K562 (cell line): ENCODE measurements around the gene SCAMP2. TPM values are rescaled to one million over a fixed set of nuclear protein-coding genes. Genes with fewer than 3 reads are reported as not detected.

Experiments
- ATAC-seq: fragments of 200-7000 bp; cut with Tn5 transposase; 3 replicates; pipeline ENCODE4 v1.9.1; 2020; ENCODE audit warnings: moderate library complexity
- BruUV-seq: library from RNA; stranded (reverse); fragments of 400-500 nt; replicated peaks from 2 replicates; lab custom pipeline; 2021; lab: Mats Ljungman, UMichigan
- CTCF ChIA-PET: fragments of 300-600 bp; formaldehyde crosslinking; extraction: SDS; loops from one replicate; lab custom pipeline; 2021; ENCODE audit warnings: low intra/inter-chr PET ratio; lab: Yijun Ruan, JAX
- POLR2A ChIA-PET: fragments of 300-600, 350-650 bp; sonication (Branson Sonifier 250); formaldehyde crosslinking; extraction: SDS; loops from one replicate; lab custom pipeline; 2021; ENCODE audit warnings: antibody characterized with exemption, inconsistent platforms; lab: Yijun Ruan, JAX
- DNase-seq, 4 experiments: peaks; one replicate each; pipeline versions ENCODE4 v3.0.0 to v3.0.0-alpha.2; 2011 to 2018; ENCODE audit warnings: low spot score in 3 of 4, mixed read lengths in 3 of 4; ENCODE audit errors: extremely low read depth in 1 of 4
- FAIRE-seq: peaks from 2 replicates; lab custom pipeline; 2011; peaks lifted over from hg19 to GRCh38; lab: Jason Lieb, UNC
- H2AFZ ChIP-seq: 2 replicates; pipeline ENCODE4 v1.6.0; 2011; ENCODE audit warnings: low read depth, low read length, control low read depth, inconsistent platforms
- H3K27ac ChIP-seq: fragments of 200-600 bp; 3 replicates; pipeline ENCODE4 v1.8.0; 2011; ENCODE audit warnings: low read depth, mild to moderate bottlenecking, control low read depth, inconsistent platforms, low read length, moderate library complexity, mixed read lengths; ENCODE audit errors: extremely low read depth
- H3K27me3 ChIP-seq, 2 experiments: fragments of 300-600 bp in 1 of 2; 2 replicates in 1 of 2; 3 replicates in 1 of 2; pipeline versions ENCODE4 v1.6.0 to v1.8.0; 2011; ENCODE audit warnings: inconsistent platforms in 2 of 2, low read length in 2 of 2, mild to moderate bottlenecking in 1 of 2, mixed read lengths in 1 of 2, moderate library complexity in 1 of 2; ENCODE audit not compliant: control insufficient read depth in 2 of 2, insufficient read depth in 2 of 2
- H3K36me3 ChIP-seq: fragments of 300-600 bp; 3 replicates; pipeline ENCODE4 v1.8.0; 2011; ENCODE audit warnings: mild to moderate bottlenecking, low read length, inconsistent platforms; ENCODE audit not compliant: control insufficient read depth, insufficient read depth
- H3K4me1 ChIP-seq, 2 experiments: fragments of 200-600 bp in 1 of 2; replicated peaks in 1 of 2; 2 replicates in 1 of 2; 3 replicates in 1 of 2; pipeline versions ENCODE4 v1.5.1 to v1.8.0; 2011; ENCODE audit warnings: inconsistent platforms in 2 of 2, low read length in 2 of 2, mild to moderate bottlenecking in 1 of 2, mixed read lengths in 1 of 2, moderate library complexity in 1 of 2; ENCODE audit not compliant: control insufficient read depth in 2 of 2, insufficient read depth in 2 of 2
- H3K4me2 ChIP-seq: 2 replicates; pipeline ENCODE4 v1.6.1; 2011; ENCODE audit warnings: low read length, control low read depth, inconsistent platforms, mixed read lengths; ENCODE audit not compliant: insufficient read depth
- H3K4me3 ChIP-seq: fragments of 200-600 bp; sonication (generic), shearing (Covaris generic); 2 replicates; pipeline ENCODE4 v1.5.1; 2016; ENCODE audit warnings: control low read depth, inconsistent platforms
- H3K79me2 ChIP-seq: fragments of 200-600 bp; 3 replicates; pipeline ENCODE4 v1.8.0; 2011; ENCODE audit warnings: low read length, inconsistent platforms; ENCODE audit not compliant: control insufficient read depth, insufficient read depth
- H3K9ac ChIP-seq, 2 experiments: 2 replicates each; pipeline versions ENCODE4 v1.6.0 to v1.6.1; 2011; ENCODE audit warnings: low read depth in 2 of 2, low read length in 2 of 2, control low read depth in 1 of 2, inconsistent platforms in 1 of 2, mild to moderate bottlenecking in 1 of 2, mixed read lengths in 1 of 2; ENCODE audit not compliant: insufficient read depth in 1 of 2
- H3K9me1 ChIP-seq: one replicate; pipeline ENCODE4 v1.6.0; 2011; ENCODE audit warnings: inconsistent platforms, mild to moderate bottlenecking, low read length, moderate library complexity; ENCODE audit not compliant: control insufficient read depth, insufficient read depth
- H3K9me3 ChIP-seq: replicated peaks from 2 replicates; pipeline ENCODE4 v1.5.1; 2011; ENCODE audit warnings: low read depth, low read length, inconsistent platforms; ENCODE audit not compliant: control insufficient read depth, insufficient read depth
- H4K20me1 ChIP-seq: replicated peaks from 2 replicates; pipeline ENCODE4 v1.6.1; 2011; ENCODE audit warnings: low read length, inconsistent platforms, mixed read lengths; ENCODE audit not compliant: control insufficient read depth, insufficient read depth
- BMI1 ChIP-seq: fragments of 150-350 bp; IDR thresholded peaks from 2 replicates; pipeline ENCODE4 v1.6.1; 2014; ENCODE audit warnings: low read length
- HNRNPUL1 ChIP-seq: fragments of 200-400 bp; formaldehyde crosslinking; IDR thresholded peaks from 2 replicates; pipeline ENCODE4 v1.6.1; 2017; ENCODE audit warnings: low read length
- MCM3 ChIP-seq: fragments of 450-650 bp; IDR thresholded peaks from 2 replicates; pipeline ENCODE4 v1.6.1; 2016
- SRF ChIP-seq, 2 experiments: fragments of 250-450, 450-650 bp in 1 of 2; sonication (Bioruptor Pico) in 1 of 2; sonication (generic) in 1 of 2; formaldehyde crosslinking; IDR thresholded peaks; 2 replicates each; pipeline versions ENCODE4 v1.5.0 to v1.5.1; 2020 to 2022; ENCODE audit warnings: mild to moderate bottlenecking in 1 of 2, missing genetic modification reagents in 1 of 2
- ZBTB12 ChIP-seq: fragments of 250-450 bp; sonication (Bioruptor Pico); IDR thresholded peaks from 2 replicates; pipeline ENCODE4 v1.4.0; 2020
- ZZZ3 ChIP-seq: fragments of 450-650 bp; IDR thresholded peaks from 2 replicates; pipeline ENCODE4 v1.6.1; 2016; ENCODE audit warnings: antibody characterized with exemption, mild to moderate bottlenecking, moderate library complexity
- WGBS: fragments of 100-300 bp; shearing (Covaris generic); methylation state at CpG from one replicate; pipeline ENCODE4 v1.1.6; 2016; ENCODE audit warnings: low coverage, mixed read lengths; ENCODE audit not compliant: insufficient coverage; ENCODE audit errors: missing lambda C conversion rate; 5-methylcytosine and 5-hydroxymethylcytosine counted together
- in situ Hi-C: fragments of 300-500 bp; cut with MboI; formaldehyde crosslinking; loops from 4 replicates; pipeline ENCODE4 v1.15.0; 2018; ENCODE audit warnings: inconsistent platforms, mixed read lengths
- intact Hi-C: fragments of 100-400 bp; cut with micrococcal nuclease; formaldehyde crosslinking; loops from 2 replicates; pipeline ENCODE4 v1.14.2; 2022
- polyA plus RNA-seq, 8 experiments: library from polyadenylated mRNA; depleted of rRNA in 4 of 8; stranded (reverse) in 5 of 8; unstranded in 3 of 8; fragments of >200 nt; fragmentation: Nextera tagmentation in 2 of 8; fragmentation: Illumina TruSeq in 1 of 8; extraction: Ambion mirVana in 2 of 8; extraction: Trizol in 1 of 8; gene quantifications; 2 replicates each; pipeline versions ENCODE4 v1.2.1 to v1.2.3, GENCODE V29; 2011 to 2014; ENCODE audit warnings: inconsistent platforms in 1 of 8, missing spikeins in 1 of 8
- total RNA-seq, 7 experiments: library from RNA; depleted of rRNA in 6 of 7; stranded (reverse); fragments of >200 nt in 6 of 7; fragmentation: Illumina TruSeq in 2 of 7; extraction: Trizol in 2 of 7; gene quantifications; 2 replicates each; pipeline versions ENCODE4 v1.2.1 to v1.2.3, GENCODE V29; 2011 to 2021; ENCODE audit warnings: low replicate concordance in 1 of 7

SCAMP2 gene
- total and polyA plus RNA-seq, 9 of the 15 experiments (the other 6 are each of a cell fraction or from before 2014, with no cell fraction given): 5.9 to 61.1 (median 20.1) TPM

- in situ Hi-C loops: no loop called here
- intact Hi-C loops: no loop called here
- Histone ChIP-seq H3K9me3 (no peaks in the 10 kb centered on the region), H3K4me1 (peaks cover 19 to 41% of the 10 kb centered on the region in 2 experiments; a peak in 4 of 5 replicates), H3K79me2 (peaks cover 14% of the 10 kb centered on the region; the same call in 2 of the 3 replicates), H3K9ac (peak overlapping the region in 1 of 2 experiments; percentile 61; a peak in 2 of 4 replicates), H2AFZ (no peak overlapping the region), H3K9me1 (peaks cover 11% of the 10 kb centered on the region), H3K4me3 (no peak overlapping the region), H3K4me2 (no peak overlapping the region), H3K27me3 (no peaks in the 10 kb centered on the region), H3K36me3 (peaks cover 54% of the 10 kb centered on the region; the same call in 2 of the 3 replicates), H4K20me1 (peaks cover 4% of the 10 kb centered on the region; the same call in 1 of the 2 replicates), H3K27ac (no peak overlapping the region)
- TF ChIP-seq BMI1: no peak
- TF ChIP-seq SRF (CRISPR knock-in tag; IDR thresholded peaks at IDR 0.05): no peak
- TF ChIP-seq ZBTB12 (CRISPR knock-in tag): no peak
- TF ChIP-seq ZZZ3: no peak
- no peak for TF ChIP-seq HNRNPUL1
- no peak for TF ChIP-seq MCM3
- ChIA-PET CTCF (no interaction called here), POLR2A (interaction anchor here (1.1 to 1.9 kb wide), 4 partner anchors 11 to 110 kb away, joined by 3 to 4 read pairs (median 4); no protein-coding TSS in a partner anchor)
- no TSS peak for BruUV-seq
- DNase-seq: no peak
- no peak for ATAC-seq
- FAIRE-seq: no peak
- 82% methylated on average over 3 of the region's 5 CpGs for WGBS
These were observed 28.0 kb downstream of the SCAMP2 start for GRCh38 chr15:74845208-74845568.
